HepG2 (cell line): ENCODE measurements around the gene ARL5B. TPM values are rescaled to one million over a fixed set of nuclear protein-coding genes. Genes with fewer than 3 reads are reported as not detected.

Experiments used
- AGO1 ChIP-seq: fragments of 200-400 bp; formaldehyde crosslinking; IDR thresholded peaks from 2 replicates; pipeline ENCODE4 v1.6.1; 2017; ENCODE audit warnings: mild to moderate bottlenecking, low read depth, low read length, moderate library complexity; ENCODE audit not compliant: poor library complexity, severe bottlenecking
- ATF1 ChIP-seq: IDR thresholded peaks from 2 replicates; pipeline ENCODE4 v1.6.1; 2016; ENCODE audit warnings: mild to moderate bottlenecking, control low read depth
- ATF7-NPFF ChIP-seq: sonication (generic); formaldehyde crosslinking; IDR thresholded peaks from 2 replicates; pipeline ENCODE4 v1.8.1; 2023; ENCODE audit warnings: mild to moderate bottlenecking, low read depth, missing genetic modification reagents, moderate library complexity
- ATM ChIP-seq: fragments of 450-650 bp; IDR thresholded peaks from 2 replicates; pipeline ENCODE4 v1.7.1; 2017; ENCODE audit warnings: mild to moderate bottlenecking, borderline replicate concordance
- DR1 ChIP-seq: sonication (generic); formaldehyde crosslinking; IDR thresholded peaks from 2 replicates; pipeline ENCODE4 v1.8.0; 2021; ENCODE audit warnings: mild to moderate bottlenecking, missing genetic modification reagents, inconsistent platforms
- ELF3 ChIP-seq: IDR thresholded peaks from 2 replicates; pipeline ENCODE4 v1.6.1; 2016; ENCODE audit warnings: missing genetic modification reagents, missing compliant biosample characterization
- FOSL2 ChIP-seq: sonication (generic); formaldehyde crosslinking; IDR thresholded peaks from 2 replicates; pipeline ENCODE4 v1.4.0; 2020; ENCODE audit warnings: missing genetic modification reagents
- HDAC2 ChIP-seq: sonication (generic); formaldehyde crosslinking; IDR thresholded peaks from 2 replicates; pipeline ENCODE4 v1.4.0; 2020; ENCODE audit warnings: missing genetic modification reagents
- MAFF ChIP-seq: IDR thresholded peaks from 2 replicates; pipeline ENCODE4 v1.6.1; 2011; ENCODE audit warnings: low read depth, low read length, improper control_type of control experiment
- MIXL1 ChIP-seq: IDR thresholded peaks from 2 replicates; pipeline ENCODE4 v1.6.1; 2016
- MLX ChIP-seq: IDR thresholded peaks from 2 replicates; pipeline ENCODE4 v1.6.1; 2016
- RFX5 ChIP-seq: IDR thresholded peaks from 2 replicates; pipeline ENCODE4 v1.6.1; 2011; ENCODE audit warnings: low read depth, low read length, improper control_type of control experiment
- SCMH1 ChIP-seq: sonication (generic); formaldehyde crosslinking; IDR thresholded peaks from 2 replicates; pipeline ENCODE4 v1.9.0; 2021; ENCODE audit warnings: missing genetic modification reagents, mild to moderate bottlenecking, borderline replicate concordance
- SMYD3 ChIP-seq: sonication (generic); formaldehyde crosslinking; IDR thresholded peaks from 2 replicates; pipeline ENCODE4 v1.8.1; 2023; ENCODE audit warnings: mild to moderate bottlenecking, missing genetic modification reagents
- TCF7 ChIP-seq: sonication (generic); IDR thresholded peaks from 2 replicates; pipeline ENCODE4 v1.6.1; 2016; ENCODE audit warnings: antibody characterized with exemption, low read depth
- THAP11 ChIP-seq: IDR thresholded peaks from 2 replicates; pipeline ENCODE4 v1.6.1; 2016; ENCODE audit warnings: missing biosample characterization, missing genetic modification reagents
- XRCC5 ChIP-seq: fragments of 200-400 bp; formaldehyde crosslinking; optimal IDR thresholded peaks from 2 replicates; pipeline ENCODE3; 2017; ENCODE audit warnings: mild to moderate bottlenecking, low read length
- ZKSCAN5 ChIP-seq: sonication (generic); formaldehyde crosslinking; IDR thresholded peaks from 2 replicates; pipeline ENCODE4 v1.5.1; 2020; ENCODE audit warnings: mild to moderate bottlenecking, missing genetic modification reagents
- ZNF124 ChIP-seq: sonication (generic); formaldehyde crosslinking; IDR thresholded peaks from 2 replicates; pipeline ENCODE4 v1.4.0; 2020; ENCODE audit warnings: missing genetic modification reagents
- ZNF274 ChIP-seq: sonication (generic); formaldehyde crosslinking; IDR thresholded peaks from 2 replicates; pipeline ENCODE4 v1.5.1; 2020; ENCODE audit warnings: mild to moderate bottlenecking, missing genetic modification reagents
- ZNF276 ChIP-seq: sonication (generic); formaldehyde crosslinking; IDR thresholded peaks from 2 replicates; pipeline ENCODE4 v1.4.0; 2020; ENCODE audit warnings: mild to moderate bottlenecking, low read depth, missing genetic modification reagents
- ZNF430 ChIP-seq: sonication (generic); formaldehyde crosslinking; IDR thresholded peaks from 2 replicates; pipeline ENCODE4 v1.9.0; 2021; ENCODE audit warnings: mild to moderate bottlenecking, missing genetic modification reagents
- ZNF605 ChIP-seq: sonication (generic); formaldehyde crosslinking; IDR thresholded peaks from 2 replicates; pipeline ENCODE4 v1.8.0; 2022; ENCODE audit warnings: mild to moderate bottlenecking, missing genetic modification reagents
- ZNF713 ChIP-seq: sonication (generic); formaldehyde crosslinking; IDR thresholded peaks from 2 replicates; pipeline ENCODE4 v1.4.0; 2020; ENCODE audit warnings: mild to moderate bottlenecking, missing genetic modification reagents
- ZNF75D ChIP-seq: sonication (generic); formaldehyde crosslinking; IDR thresholded peaks from 2 replicates; pipeline ENCODE4 v1.8.1; 2023; ENCODE audit warnings: missing genetic modification reagents, mild to moderate bottlenecking, borderline replicate concordance
- polyA plus RNA-seq, 8 experiments: library from polyadenylated mRNA; depleted of rRNA in 3 of 8; stranded (reverse) in 7 of 8; unstranded in 1 of 8; fragments of >200 nt; fragmentation: Illumina TruSeq in 4 of 8; extraction: Trizol in 4 of 8; gene quantifications; 2 replicates each; pipeline versions ENCODE4 v1.2.1 to v1.2.3, GENCODE V29; 2011 to 2016; ENCODE audit warnings: low read depth in 4 of 8, missing spikeins in 1 of 8, mixed read lengths in 1 of 8; ENCODE audit not compliant: insufficient read depth in 1 of 8
- total RNA-seq, 5 experiments: library from RNA; depleted of rRNA; stranded (reverse); fragments of >200 nt; fragmentation: Illumina TruSeq; extraction: Trizol; gene quantifications; 2 replicates each; pipeline ENCODE4 v1.2.3, GENCODE V29; 2016; ENCODE audit warnings: low read depth in 1 of 5
- TF ChIP-seq, protein P1 (sequence below): sonication (generic); formaldehyde crosslinking; IDR thresholded peaks from 2 replicates; pipeline ENCODE4 v1.4.0; 2020; ENCODE audit warnings: mild to moderate bottlenecking, missing genetic modification reagents
- TF ChIP-seq, protein P2 (sequence below): conservative IDR thresholded peaks from 2 replicates; pipeline ENCODE4 v1.6.1; 2018; ENCODE audit warnings: missing genetic modification reagents
- TF ChIP-seq, protein P3 (sequence below): IDR thresholded peaks from 2 replicates; pipeline ENCODE4 v1.6.1; 2018; ENCODE audit warnings: missing genetic modification reagents, mild to moderate bottlenecking, missing compliant biosample characterization

Gene ARL5B
- total and polyA plus RNA-seq, 2 of the 13 experiments (the other 11 are each of a cell fraction or from before 2014, with no cell fraction given) = 26.6 to 32.7 TPM

DNA sequence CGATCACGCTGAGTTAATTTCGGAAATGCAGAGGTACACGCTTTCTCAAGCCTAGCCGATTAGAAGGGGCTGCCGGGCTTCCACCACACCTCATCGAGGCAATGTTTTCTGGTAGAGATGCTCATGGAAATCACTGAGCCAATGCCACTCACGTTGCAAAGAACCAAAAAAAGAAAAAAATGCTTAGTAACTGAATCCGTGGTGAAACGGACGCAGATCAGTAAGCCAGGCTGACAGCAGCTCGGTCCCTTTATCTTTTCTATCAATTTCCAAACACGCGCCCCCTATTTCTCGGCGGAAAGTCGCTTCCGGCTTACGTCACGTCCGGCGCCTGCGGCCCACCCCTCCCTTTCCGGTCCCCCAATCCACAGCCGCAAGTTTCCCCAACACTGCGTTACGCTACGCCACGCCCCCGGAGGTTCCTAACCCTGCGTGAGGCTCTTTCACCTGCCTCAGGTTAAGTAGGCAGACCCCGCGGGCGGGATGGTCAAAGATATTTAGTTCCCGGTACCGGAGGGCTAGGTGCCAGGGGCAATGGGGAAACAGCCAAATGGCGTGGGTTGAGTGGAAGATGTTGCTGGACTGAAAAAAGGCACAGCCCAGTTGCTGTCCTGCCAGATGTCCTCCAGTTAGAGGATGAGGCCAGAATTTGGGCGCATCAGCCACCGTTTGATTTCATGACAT is 7.8 kb upstream of the ARL5B start, which contains the start of gene NSUN6 (continued):
- TF ChIP-seq TCF7 (no peak), DR1 (no peak), ZNF274 (peak; percentile 63; the same call in 1 of the 2 replicates), HDAC2 (CRISPR knock-in tag) (peak; percentile 49; the same call in 1 of the 2 replicates), ATM (no peak), ZNF124 (CRISPR knock-in tag) (no peak; the same call in 1 of the 2 replicates), SCMH1 (no peak), RFX5 (0 out of 2 replicates have a peak, but pooled peaks have one; percentile 24), ZNF713 (CRISPR knock-in tag) (no peak), SMYD3 (CRISPR knock-in tag) (no peak), FOSL2 (CRISPR knock-in tag) (peak; percentile 57), XRCC5 (peak; percentile 58), ELF3 (CRISPR knock-in tag) (peak; percentile 29; the same call in 1 of the 2 replicates), ZNF75D (no peak), ATF1 (CRISPR knock-in tag) (peak; percentile 93), AGO1 (no peak), MIXL1 (CRISPR knock-in tag) (no peak), ZNF605 (peak; percentile 89), MAFF (no peak), MLX (CRISPR knock-in tag) (peak; percentile 17; the same call in 1 of the 2 replicates), ATF7-NPFF (CRISPR knock-in tag) (peak; percentile 49; the same call in 1 of the 2 replicates), ZNF430 (CRISPR knock-in tag) (peak; percentile 88), THAP11 (CRISPR knock-in tag) (peak; percentile 88), ZKSCAN5 (CRISPR knock-in tag) (no peak), ZNF276 (no peak)
- TF ChIP-seq, protein P1, sequence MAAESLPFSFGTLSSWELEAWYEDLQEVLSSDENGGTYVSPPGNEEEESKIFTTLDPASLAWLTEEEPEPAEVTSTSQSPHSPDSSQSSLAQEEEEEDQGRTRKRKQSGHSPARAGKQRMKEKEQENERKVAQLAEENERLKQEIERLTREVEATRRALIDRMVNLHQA (CRISPR knock-in tag) = no peak
- TF ChIP-seq, protein P2, sequence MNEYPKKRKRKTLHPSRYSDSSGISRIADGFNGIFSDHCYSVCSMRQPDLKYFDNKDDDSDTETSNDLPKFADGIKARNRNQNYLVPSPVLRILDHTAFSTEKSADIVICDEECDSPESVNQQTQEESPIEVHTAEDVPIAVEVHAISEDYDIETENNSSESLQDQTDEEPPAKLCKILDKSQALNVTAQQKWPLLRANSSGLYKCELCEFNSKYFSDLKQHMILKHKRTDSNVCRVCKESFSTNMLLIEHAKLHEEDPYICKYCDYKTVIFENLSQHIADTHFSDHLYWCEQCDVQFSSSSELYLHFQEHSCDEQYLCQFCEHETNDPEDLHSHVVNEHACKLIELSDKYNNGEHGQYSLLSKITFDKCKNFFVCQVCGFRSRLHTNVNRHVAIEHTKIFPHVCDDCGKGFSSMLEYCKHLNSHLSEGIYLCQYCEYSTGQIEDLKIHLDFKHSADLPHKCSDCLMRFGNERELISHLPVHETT (CRISPR knock-in tag) = no peak
- TF ChIP-seq, protein P3, sequence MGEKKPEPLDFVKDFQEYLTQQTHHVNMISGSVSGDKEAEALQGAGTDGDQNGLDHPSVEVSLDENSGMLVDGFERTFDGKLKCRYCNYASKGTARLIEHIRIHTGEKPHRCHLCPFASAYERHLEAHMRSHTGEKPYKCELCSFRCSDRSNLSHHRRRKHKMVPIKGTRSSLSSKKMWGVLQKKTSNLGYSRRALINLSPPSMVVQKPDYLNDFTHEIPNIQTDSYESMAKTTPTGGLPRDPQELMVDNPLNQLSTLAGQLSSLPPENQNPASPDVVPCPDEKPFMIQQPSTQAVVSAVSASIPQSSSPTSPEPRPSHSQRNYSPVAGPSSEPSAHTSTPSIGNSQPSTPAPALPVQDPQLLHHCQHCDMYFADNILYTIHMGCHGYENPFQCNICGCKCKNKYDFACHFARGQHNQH = peak; percentile 63; the same call in 1 of the 2 replicates
